Astrocyte of the spinal cord (primary cell): ENCODE measurements around the gene KRTAP12-4.
"Not testable (repeated sequence)": the region's sequence is repeated elsewhere in the genome, so short reads cannot be mapped to it uniquely, and the experiment has no call there.

ENCODE experiments used
- DNase-seq: peaks from one replicate; pipeline ENCODE4 v3.0.0; 2011; ENCODE audit warnings: low read depth, low spot score
- H3K4me3 ChIP-seq: 2 replicates; pipeline ENCODE4 v1.5.1; 2011; ENCODE audit warnings: low read depth, mild to moderate bottlenecking, low read length, moderate library complexity
- CTCF ChIP-seq: IDR thresholded peaks from 2 replicates; pipeline ENCODE4 v1.5.1; 2012; ENCODE audit warnings: low read depth, mild to moderate bottlenecking, low read length, inconsistent platforms
- in situ Hi-C: cut with HindIII; loops from 2 replicates; pipeline ENCODE4 v1.10.0; 2017; ENCODE audit warnings: low sequenced_read_pairs

KRTAP12-4 gene

GRCh38 chr21:44686843-44687561 is 32.5 kb upstream of the KRTAP12-4 start:
- in situ Hi-C loops, result no loop called here
- DNase-seq, result no peak
- no peak for TF ChIP-seq CTCF
- no peak overlapping the region for H3K4me3 ChIP-seq

- in situ Hi-C loops, result no loop called here
- no peak overlapping the region for H3K4me3 ChIP-seq
- TF ChIP-seq CTCF, result no peak
- DNase-seq, result no peak
These were observed 31.7 kb upstream of the KRTAP12-4 start for GRCh38 chr21:44686000-44686781.

GRCh38 chr21:44685050-44685449 is 30.6 kb upstream of the KRTAP12-4 start:
- H3K4me3 ChIP-seq, DNase-seq, in situ Hi-C loops: not testable (repeated sequence)

GRCh38 chr21:44684483-44684882 is 30.0 kb upstream of the KRTAP12-4 start:
- in situ Hi-C loops, result no loop called here
- H3K4me3 ChIP-seq, result no peak overlapping the region
- DNase-seq, result no peak
- TF ChIP-seq CTCF, result no peak

- no peak overlapping the region for H3K4me3 ChIP-seq
- in situ Hi-C loops, result no loop called here
- DNase-seq, result no peak
- TF ChIP-seq CTCF, result no peak
These were observed 29.6 kb upstream of the KRTAP12-4 start for GRCh38 chr21:44684077-44684476.

GRCh38 chr21:44682580-44683151 is 28.2 kb upstream of the KRTAP12-4 start:
- DNase-seq, result no peak
- in situ Hi-C loops, result no loop called here
- H3K4me3 ChIP-seq, result no peak overlapping the region
- TF ChIP-seq CTCF, result no peak
